DOHH2 (cell line): Measurements from ENCODE around the gene MTG1.

Experiments used
- H3F3A ChIP-seq: fragments of 200-600 bp; sonication (generic), shearing (Covaris generic); 2 replicates; pipeline ENCODE4 v1.6.0; 2016; ENCODE audit warnings: antibody characterized with exemption, mild to moderate bottlenecking; ENCODE audit not compliant: control insufficient read depth, insufficient read depth
- H3K27ac ChIP-seq: fragments of 200-600 bp; sonication (generic); 2 replicates; pipeline ENCODE4 v1.5.1; 2014; ENCODE audit warnings: low read depth, mild to moderate bottlenecking, low read length, moderate library complexity
- H3K27me3 ChIP-seq: fragments of 200-600 bp; sonication (generic); 2 replicates; pipeline ENCODE4 v1.6.1; 2014; ENCODE audit warnings: mild to moderate bottlenecking, low read length, mixed read lengths; ENCODE audit not compliant: control insufficient read depth
- H3K36me3 ChIP-seq: fragments of 200-600 bp; sonication (generic); 2 replicates; pipeline ENCODE4 v1.6.1; 2014; ENCODE audit warnings: mild to moderate bottlenecking, low read length, moderate library complexity, mixed read lengths; ENCODE audit not compliant: control insufficient read depth
- H3K4me1 ChIP-seq: fragments of 200-600 bp; sonication (generic); 2 replicates; pipeline ENCODE4 v1.6.1; 2014; ENCODE audit warnings: mild to moderate bottlenecking, low read length, mixed read lengths; ENCODE audit not compliant: control insufficient read depth
- H3K4me2 ChIP-seq: fragments of 200-600 bp; sonication (generic); 2 replicates; pipeline ENCODE4 v1.6.0; 2014; ENCODE audit warnings: mild to moderate bottlenecking, low read length, moderate library complexity
- H3K4me3 ChIP-seq: fragments of 200-600 bp; sonication (generic); 2 replicates; pipeline ENCODE4 v1.5.1; 2014; ENCODE audit warnings: mild to moderate bottlenecking, low read length, mixed read lengths
- H3K79me2 ChIP-seq: fragments of 200-600 bp; sonication (generic); 2 replicates; pipeline ENCODE4 v1.6.1; 2014; ENCODE audit warnings: mild to moderate bottlenecking, low read length, mixed read lengths; ENCODE audit not compliant: control insufficient read depth
- H3K9me2 ChIP-seq: fragments of 200-600 bp; sonication (generic); replicated peaks from 2 replicates; pipeline ENCODE4 v1.6.1; 2014; ENCODE audit warnings: mild to moderate bottlenecking, low read length, mixed read lengths; ENCODE audit not compliant: control insufficient read depth
- H3K9me3 ChIP-seq: fragments of 200-600 bp; sonication (generic); 2 replicates; pipeline ENCODE4 v1.6.1; 2014; ENCODE audit warnings: antibody characterized with exemption, low read length, mixed read lengths; ENCODE audit not compliant: control insufficient read depth, insufficient read depth
- H4K20me1 ChIP-seq: fragments of 200-600 bp; sonication (generic); 2 replicates; pipeline ENCODE4 v1.6.0; 2014; ENCODE audit warnings: low read depth, mild to moderate bottlenecking, antibody characterized with exemption, low read length, moderate library complexity; ENCODE audit not compliant: control insufficient read depth, insufficient read depth
- CTCF ChIP-seq: fragments of 200-600 bp; sonication (generic); IDR thresholded peaks from one replicate; pipeline ENCODE4 v1.5.1; 2014; ENCODE audit warnings: antibody characterized with exemption, mild to moderate bottlenecking, low read depth, low read length; ENCODE audit not compliant: poor library complexity, severe bottlenecking
- EZH2phosphoT487 ChIP-seq: fragments of 200-600 bp; sonication (generic); IDR thresholded peaks from 2 replicates; pipeline ENCODE4 v1.6.1; 2017; ENCODE audit warnings: borderline replicate concordance, mild to moderate bottlenecking, antibody characterized with exemption, low read length, moderate library complexity, mixed read lengths

The MTG1 gene

GRCh38 chr10:133415752-133416151 is 21.8 kb downstream of the MTG1 start:
- no peak for TF ChIP-seq EZH2phosphoT487
- TF ChIP-seq CTCF = no peak
- peaks cover 62% of the 10 kb centered on the region for H3K36me3 ChIP-seq
- H3K9me2 ChIP-seq = no peaks in the 10 kb centered on the region
- no peak overlapping the region for H3K27ac ChIP-seq
- no peak overlapping the region for H3K4me2 ChIP-seq
- no peaks in the 10 kb centered on the region for H3K27me3 ChIP-seq
- H3K4me3 ChIP-seq = no peak overlapping the region
- no peaks in the 10 kb centered on the region for H4K20me1 ChIP-seq
- peaks cover 19% of the 10 kb centered on the region; the same call in 1 of the 2 replicates for H3K9me3 ChIP-seq
- H3K79me2 ChIP-seq = peaks cover 35% of the 10 kb centered on the region
- no peaks in the 10 kb centered on the region for H3F3A ChIP-seq
- H3K4me1 ChIP-seq = no peaks in the 10 kb centered on the region

- H3K9me2 ChIP-seq = no peaks in the 10 kb centered on the region
- no peak overlapping the region for H3K4me2 ChIP-seq
- H3K27ac ChIP-seq = no peak overlapping the region
- H4K20me1 ChIP-seq = no peaks in the 10 kb centered on the region
- peaks cover 9% of the 10 kb centered on the region for H3K79me2 ChIP-seq
- TF ChIP-seq EZH2phosphoT487 (no peak), CTCF (no peak)
- no peaks in the 10 kb centered on the region for H3K9me3 ChIP-seq
- peaks cover 41% of the 10 kb centered on the region for H3K36me3 ChIP-seq
- no peak overlapping the region for H3K4me3 ChIP-seq
- H3K4me1 ChIP-seq = no peaks in the 10 kb centered on the region
- H3K27me3 ChIP-seq = no peaks in the 10 kb centered on the region
- no peaks in the 10 kb centered on the region for H3F3A ChIP-seq
These were observed 24.5 kb downstream of the MTG1 start for GRCh38 chr10:133418289-133418993.

- H3F3A ChIP-seq = no peaks in the 10 kb centered on the region
- H3K79me2 ChIP-seq = peaks cover 8% of the 10 kb centered on the region; the same call in 1 of the 2 replicates
- H3K4me3 ChIP-seq = no peak overlapping the region
- no peaks in the 10 kb centered on the region for H3K9me3 ChIP-seq
- H3K27ac ChIP-seq = no peak overlapping the region
- H3K4me2 ChIP-seq = no peak overlapping the region
- H3K27me3 ChIP-seq = no peaks in the 10 kb centered on the region
- H3K4me1 ChIP-seq = no peaks in the 10 kb centered on the region
- no peaks in the 10 kb centered on the region for H4K20me1 ChIP-seq
- peaks cover 38% of the 10 kb centered on the region for H3K36me3 ChIP-seq
- no peaks in the 10 kb centered on the region for H3K9me2 ChIP-seq
- no peak for TF ChIP-seq CTCF
- TF ChIP-seq EZH2phosphoT487 = no peak
These were observed 25.4 kb downstream of the MTG1 start for GRCh38 chr10:133419211-133419950.
